Measurements from ENCODE around the gene RPL34. TPM values are rescaled to one million over a fixed set of nuclear protein-coding genes. Genes with fewer than 3 reads are reported as not detected.

The RPL34 gene
- total and polyA plus RNA-seq, 2 of the 4 experiments (the other 2 are of a cell fraction), result 1,435 to 2,037 TPM

Small RNA genes lying within 50 kb of the gene (microRNA-seq; reads per million reads assigned to microRNA genes)
- not detected for gene RNU6-431P (ENCODE audit: insufficient read depth, insufficient read length)

Small RNA genes lying within 50 kb of the gene (small RNA-seq; reads per million reads assigned to genes)
- gene RNU6-431P, result 0 to 2.4 (median 0.08) reads per million in 5 experiments

Other genes starting within 250 kb of the RPL34 start
- gene OSTC, start 30.0 kb downstream of the RPL34 start, total RNA-seq (2012; rRNA removed), result 479 and 13,576 TPM in 2 replicates
- gene OSTC, start 30.0 kb downstream of the RPL34 start, polyA plus RNA-seq (2012; rRNA removed), result 131 and 173 TPM in 2 replicates
- gene ETNPPL, start 142.5 kb downstream of the RPL34 start, total RNA-seq (2012; rRNA removed), result not detected in 2 replicates
- not detected in 2 replicates for gene ETNPPL, start 142.5 kb downstream of the RPL34 start, polyA plus RNA-seq (2012; rRNA removed)

Measured in IMR-90 (cell line).